DMS 273 treated with DMSO at 0.1 percent for 48 hours (cell line): ENCODE results near the gene HIPK3.
"Not testable (repeated sequence)": the region's sequence is repeated elsewhere in the genome, so short reads cannot be mapped to it uniquely, and the experiment has no call there.

ENCODE experiments used
- DNase-seq: peaks from one replicate; lab custom pipeline; 2025; lab: John Stamatoyannopoulos, UW

The HIPK3 gene

DNA sequence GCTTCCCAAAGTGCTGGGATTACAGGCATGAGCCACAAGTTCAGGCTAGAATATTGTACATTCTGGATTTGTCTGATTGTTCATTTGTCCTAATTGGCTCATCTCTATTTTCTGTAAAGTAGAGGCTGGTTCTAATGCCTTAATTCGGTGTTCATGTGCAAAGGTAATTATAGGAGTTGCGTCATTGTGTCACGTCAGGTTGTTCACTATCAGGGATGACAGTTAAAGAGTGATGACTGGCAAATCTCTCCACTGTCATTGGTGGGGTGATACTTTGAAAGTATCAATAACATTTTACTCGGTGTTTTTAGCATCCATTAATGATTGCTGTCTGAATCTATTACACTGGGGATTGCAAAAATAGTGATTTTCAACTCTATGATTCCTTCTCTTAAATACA is 103.5 kb downstream of the HIPK3 start:
- no peak for DNase-seq

DNA sequence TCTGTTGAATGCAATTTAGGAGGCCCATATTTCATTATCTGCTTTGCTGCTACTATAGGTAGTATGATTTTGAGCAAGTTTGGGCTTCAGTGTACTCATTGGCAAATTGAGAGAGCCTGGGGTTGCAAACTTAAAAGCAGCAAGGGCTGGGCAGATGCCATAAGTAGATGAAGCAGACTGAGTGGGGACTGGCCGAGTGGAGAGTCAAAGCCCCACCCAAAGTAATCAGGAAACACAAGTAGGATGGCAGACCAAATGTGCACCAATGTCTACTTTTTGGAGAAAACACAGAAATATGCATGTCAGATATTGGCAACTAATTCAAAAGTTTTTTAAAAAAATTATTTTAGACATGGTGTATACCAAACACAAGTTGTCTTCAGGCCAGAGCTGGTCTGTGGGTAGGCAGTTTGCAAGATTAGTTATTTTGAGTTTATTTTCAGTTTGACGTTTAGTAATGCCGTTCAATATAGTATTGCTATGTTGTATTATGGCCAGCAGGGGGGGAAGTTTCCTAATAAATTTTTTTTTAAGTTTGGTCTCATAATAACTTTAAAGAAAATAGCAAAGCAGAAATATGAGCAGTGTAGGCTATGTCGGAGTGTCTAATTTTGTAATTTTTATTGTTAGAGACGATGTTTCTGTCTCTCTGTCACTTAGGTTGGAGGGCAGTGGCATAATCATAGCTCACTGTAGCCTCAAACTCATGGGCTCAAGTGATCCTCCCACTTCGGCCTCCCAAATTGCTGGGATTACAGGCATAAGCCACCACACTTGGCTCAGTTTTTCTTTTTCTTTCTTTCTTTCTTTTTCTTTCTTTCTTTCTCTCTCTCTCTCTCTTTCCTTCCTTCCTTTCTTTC is 105.1 kb downstream of the HIPK3 start:
- DNase-seq: no peak

DNA sequence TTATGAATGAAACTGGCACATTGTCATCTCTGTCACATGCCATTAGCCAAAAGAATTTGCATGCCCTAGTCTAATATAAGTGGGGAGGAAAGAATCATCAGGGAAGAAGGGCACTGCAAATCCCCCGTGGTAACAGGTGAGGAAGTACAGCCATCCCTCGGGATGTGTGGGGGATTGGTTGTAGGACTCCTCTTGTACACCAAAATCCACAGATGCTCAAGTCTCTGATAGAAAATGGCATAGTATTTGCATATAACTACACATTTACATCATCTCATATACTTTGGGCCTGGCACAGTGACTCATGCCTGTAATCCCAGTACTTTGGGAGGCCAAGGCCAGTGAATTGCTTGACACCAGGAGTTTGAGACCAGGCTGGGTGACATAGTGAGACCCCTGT is 109.7 kb downstream of the HIPK3 start:
- DNase-seq: no peak

DNA sequence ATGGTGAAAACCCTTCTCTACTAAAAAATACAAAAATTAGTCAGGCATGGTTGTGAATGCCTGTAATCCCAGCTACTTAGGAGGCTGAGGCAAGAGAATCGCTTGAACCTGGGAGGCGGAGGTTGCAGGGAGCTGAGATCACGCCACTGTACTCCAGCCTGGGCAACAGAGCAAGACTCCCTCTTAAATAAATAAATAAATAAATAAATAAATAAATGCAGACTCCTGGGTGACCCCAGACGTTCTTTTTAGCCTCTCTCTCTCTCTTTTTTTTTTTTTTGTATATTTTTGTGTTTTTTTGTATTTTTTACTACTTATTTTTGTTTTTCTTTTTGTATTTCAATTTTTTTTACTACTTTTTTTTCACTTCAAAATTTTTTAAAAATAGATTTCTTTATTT is 111.3 kb downstream of the HIPK3 start:
- not testable (repeated sequence) for DNase-seq

DNA sequence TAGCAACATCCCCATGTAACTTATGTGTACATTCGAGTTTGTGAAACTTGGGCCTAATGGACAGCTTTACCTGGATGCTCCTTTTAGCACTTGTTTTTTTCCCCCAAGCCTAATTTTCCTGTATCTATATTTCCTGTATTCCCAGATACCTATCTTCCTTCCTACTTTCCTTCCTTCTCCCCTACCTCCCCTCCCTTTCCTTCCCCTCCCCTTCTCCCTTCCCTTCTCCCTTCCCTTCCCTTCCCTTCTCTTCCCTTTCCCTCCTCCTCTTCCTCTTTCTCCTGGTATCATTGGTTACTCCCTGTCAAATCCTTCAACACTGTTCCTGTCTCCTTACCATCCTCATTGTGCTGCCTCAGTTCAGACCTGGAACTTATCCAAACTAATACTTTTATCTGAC is 111.8 kb downstream of the HIPK3 start:
- DNase-seq: no peak

DNA sequence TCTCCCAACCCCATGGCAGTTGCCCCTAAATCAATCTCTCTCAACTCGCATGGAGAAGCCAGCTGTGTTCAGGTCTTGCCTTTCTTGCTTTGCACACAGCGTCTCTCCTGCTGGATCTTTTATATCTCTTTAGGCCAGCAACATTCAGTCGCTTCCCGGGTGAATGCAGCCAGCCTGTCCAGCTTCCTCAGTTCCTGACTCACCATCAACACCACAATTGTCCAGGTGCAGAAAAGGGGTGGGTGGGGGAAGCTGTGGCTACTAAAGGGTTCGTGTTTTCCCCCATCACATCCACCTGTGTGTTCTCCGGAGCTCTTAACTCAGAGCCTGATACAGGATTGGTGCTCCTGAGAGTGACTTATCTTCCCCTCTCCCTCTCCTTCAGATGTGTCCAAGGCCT is 116.5 kb downstream of the HIPK3 start:
- DNase-seq: no peak

DNA sequence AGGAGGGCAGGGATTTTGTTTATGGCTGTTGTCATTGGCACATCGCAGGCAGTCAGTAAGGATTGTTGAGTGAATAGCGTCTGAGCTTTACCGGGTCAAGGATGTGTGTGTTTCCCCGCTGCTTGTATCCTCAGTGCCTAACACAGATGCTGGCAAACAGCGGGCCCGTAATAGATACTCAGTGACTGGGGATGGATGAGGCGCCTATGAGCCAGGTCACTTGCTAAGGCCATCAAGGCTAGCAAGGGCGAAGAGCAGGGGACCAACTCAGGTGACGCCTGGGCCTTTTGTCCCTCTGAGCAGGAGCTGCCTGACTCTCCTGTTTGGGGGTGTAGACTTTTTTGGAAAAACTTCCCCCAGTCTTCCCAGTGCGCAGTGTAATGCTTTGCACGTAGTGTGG is 118.1 kb downstream of the HIPK3 start:
- no peak for DNase-seq

DNA sequence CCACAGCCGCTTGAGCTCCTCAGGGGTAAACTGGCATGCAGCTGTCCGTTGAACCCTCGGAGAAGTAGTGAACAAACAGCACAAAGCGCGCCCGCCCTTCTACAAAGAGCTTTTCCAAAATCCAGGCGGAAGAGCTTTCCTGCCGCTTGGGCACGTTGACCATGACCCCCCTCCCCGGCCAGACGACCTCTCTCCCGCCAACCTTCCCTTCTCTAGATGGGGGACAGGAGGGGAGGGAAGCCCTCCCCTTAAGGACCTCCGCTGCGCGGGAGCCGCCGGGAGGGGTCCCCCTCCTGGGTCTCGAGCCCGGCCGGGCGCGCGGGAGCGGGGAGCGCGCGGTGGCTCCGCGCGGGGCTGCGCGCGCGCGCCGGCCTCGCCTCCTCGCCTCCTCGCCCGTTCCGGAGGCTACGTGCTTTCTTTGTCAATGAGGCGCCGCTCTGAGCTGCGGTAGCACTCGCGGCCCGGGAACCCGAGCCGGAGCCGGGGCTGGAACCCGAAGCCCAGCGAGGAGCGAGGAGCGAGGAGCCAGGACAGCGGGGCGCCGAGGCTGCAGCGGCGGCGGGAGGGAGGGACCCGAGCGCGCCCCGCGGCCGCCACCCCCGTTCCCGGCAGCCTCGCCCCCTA is 118.6 kb downstream of the HIPK3 start, which contains the start of gene KIAA1549L:
KIAA1549L (plus strand) TSS at position 421 of the 624 bp plus-strand sequence.
- no peak for DNase-seq

DNA sequence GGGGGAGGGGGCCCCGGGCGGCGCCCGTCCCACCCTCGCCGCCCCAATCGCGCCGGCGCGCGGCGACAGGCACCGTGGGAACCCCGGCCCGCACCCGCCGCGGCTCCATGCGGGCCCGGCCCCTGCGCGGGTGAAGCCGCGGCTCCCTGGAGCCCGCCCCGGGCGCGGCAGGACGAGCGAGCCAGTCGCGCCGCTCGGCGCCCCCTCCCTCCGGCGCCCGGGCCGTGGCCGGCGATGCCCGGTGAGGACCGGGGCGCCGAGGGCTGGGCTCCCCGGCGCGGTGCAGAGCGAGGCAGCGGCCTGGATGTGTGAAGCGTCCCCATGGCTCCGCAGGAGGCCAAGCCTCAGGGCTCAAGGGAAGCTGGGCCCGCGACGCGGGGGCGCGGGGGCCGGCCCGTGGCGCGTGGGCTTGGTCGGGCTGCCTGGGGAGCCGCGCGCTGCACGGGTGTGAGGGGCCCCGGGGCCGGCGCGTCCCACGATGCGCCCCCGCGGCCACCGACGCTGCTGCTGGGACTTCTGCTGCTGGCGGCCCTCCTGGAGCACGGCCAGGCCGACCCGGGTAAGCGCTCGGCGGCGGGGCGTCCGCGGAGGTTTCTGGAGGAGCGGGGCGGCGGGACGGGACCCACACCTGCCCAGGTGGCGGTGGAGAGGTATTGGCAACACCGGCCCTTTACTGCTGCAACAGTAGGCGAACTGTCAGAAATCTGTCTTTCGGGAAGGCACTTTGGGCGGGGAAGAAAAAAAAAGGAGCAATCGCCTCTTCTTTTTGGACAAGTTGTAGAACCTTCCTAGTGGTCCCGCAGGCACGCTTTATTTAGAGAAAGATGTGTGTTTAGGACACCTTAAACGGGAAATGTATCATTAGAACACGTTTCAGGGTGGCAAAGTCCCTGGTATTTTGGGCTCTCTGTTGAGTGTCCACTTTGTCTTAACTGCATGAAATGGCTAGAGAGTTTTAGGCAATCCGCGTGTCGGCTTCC is 119.4 kb downstream of the HIPK3 start:
- no peak for DNase-seq

DNA sequence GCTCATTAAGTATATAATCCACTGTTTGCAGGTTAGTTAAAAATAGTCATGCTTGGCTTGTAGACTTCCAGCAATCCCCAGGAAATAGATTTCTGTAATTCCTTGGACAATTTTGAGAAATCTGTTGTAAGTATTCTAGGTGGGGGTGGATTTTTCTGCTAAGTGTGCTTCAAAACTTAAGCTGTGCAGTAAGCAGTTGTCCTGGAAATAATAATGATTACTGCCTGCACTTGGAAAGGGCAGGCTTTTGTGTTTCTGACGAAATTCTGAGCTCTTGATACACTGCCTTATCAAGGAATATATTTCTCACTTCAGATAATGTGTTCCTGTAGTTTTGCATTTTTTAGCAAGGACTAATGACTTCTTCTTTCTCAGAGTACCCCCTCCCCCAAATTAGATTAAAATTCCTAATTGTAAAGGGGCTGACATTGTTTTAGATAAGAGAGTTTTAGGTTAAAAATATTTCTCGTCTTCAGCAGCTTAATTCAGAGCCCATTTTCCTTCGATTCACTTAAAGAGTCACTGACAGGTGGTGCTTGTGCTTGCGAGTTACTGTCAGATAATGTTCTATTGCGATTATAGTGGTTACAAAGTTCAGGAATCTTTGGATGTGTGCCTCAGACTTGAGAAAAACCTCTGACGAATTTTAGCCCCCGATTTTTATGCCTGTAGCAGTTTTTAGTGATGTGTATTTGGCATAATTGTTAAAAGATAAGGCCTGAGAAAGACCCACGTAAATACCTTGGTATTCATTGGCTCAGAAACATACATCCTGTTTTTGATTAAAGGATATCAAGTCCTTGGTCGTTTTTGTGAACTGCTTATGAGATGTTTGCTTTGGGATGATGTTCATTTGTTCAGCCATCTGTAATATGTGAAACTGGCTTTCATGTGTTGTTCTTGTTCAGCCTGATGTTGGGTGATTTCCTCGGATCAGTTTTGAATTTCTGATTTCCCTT is 120.5 kb downstream of the HIPK3 start:
- no peak for DNase-seq

DNA sequence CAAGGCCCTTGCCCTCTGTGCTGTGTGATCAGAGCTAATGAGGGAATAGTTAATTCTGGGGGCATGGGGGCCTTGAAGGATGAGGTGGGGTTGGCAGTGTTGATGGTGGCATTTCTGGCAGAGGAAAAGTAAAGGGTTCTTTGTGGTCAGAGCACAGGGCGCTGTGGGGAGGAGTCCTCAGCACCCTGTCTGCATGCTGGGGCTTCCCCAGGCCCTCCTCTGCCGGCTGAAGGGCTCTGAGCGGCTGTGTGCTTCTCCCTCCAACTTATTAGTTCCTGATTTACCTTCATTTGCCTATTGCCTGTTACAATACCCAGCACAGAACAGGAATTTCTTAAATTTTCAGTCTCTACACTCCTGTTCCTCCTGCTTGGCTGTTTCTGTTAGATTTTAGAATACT is 122.8 kb downstream of the HIPK3 start:
- no peak for DNase-seq

DNA sequence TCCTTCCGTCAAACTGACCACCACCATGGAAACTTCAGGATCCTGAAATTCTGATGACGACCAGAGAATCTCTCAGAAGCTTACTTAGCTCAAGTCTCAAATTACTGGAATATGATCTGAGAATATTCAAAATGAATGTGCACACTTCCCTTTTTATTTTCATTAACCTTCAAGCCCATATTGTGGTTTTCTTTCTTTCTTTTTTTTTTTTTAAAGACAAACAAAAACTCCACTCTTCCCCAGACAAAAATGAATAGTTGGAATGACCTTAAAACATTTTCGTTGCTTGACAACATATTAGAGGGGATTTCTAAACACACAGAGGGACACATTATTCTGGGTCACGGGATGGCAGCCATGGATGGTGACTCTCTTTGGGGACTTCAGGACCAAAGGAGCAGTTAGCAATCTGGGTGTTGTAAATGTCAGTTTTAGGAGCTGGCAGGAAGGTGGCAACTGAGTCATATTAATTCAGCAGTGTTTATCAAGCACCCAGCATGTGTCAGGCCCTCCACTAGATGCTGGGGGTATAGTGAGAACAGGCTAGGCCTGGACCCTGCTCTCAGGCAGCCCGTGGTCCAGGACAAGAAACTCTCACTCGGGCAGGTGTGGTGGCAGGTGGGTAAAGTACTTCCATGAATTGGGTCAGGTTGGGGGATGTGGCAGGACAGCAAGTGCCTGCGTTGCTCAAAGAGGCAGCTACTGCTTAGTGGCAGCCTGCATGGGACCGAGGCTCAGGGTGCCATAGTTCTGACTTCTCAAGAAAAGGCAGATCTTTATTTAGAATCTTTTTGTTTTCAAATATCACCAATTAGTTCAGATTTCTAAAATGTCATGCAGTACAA is 126.1 kb downstream of the HIPK3 start:
- no peak for DNase-seq

DNA sequence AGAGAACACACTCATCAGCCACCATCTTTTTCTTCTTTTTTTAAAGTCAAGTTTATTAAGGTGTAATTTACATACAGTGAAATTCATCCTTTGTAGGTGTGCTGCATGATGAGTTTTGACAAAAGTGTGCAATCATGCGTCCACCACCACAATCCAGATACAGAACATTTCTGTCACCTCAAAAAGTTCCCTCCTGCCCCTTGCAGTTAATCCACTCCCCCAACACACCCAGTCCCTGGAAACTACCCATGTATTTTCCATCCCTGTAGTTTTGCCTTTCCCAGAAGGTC is 126.7 kb downstream of the HIPK3 start:
- DNase-seq: no peak

DNA sequence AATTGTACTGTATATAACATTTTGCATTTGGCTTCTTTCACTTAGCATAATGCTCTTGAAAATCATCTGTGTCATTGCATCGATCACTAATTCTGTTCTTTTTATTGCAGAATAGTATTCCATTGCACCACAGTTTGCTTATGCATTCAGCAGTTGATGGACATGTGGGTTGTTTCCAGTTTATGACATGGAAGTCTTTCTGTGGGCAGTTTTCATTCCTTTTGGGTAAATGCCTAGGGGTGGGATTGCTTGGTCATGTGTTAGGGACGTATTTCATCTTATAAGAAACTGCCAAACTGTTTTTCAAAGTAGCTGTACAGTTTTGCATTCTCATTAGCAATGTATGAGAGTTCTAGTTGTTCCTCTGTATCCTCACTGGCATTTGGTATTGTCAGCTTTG is 127.0 kb downstream of the HIPK3 start:
- no peak for DNase-seq

DNA sequence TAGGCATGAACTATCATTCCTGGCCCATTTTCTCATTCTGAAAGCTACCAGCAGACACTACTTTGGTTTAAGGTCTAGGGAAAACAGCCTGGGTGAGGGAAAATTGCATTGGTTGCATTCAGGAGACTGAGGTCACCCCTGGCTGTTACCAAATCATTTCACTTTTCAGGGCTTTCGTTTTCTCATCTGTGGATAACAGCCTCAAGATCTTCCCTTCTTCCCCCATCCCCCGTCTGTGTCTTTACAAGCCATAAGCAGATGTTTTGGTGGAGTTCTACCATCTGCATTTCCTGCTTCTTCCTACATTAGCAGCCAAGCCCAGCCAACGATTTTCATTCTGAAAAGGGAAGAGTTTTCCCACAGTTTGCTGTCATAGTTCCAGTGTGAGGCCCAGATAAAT is 130.4 kb downstream of the HIPK3 start:
- no peak for DNase-seq

DNA sequence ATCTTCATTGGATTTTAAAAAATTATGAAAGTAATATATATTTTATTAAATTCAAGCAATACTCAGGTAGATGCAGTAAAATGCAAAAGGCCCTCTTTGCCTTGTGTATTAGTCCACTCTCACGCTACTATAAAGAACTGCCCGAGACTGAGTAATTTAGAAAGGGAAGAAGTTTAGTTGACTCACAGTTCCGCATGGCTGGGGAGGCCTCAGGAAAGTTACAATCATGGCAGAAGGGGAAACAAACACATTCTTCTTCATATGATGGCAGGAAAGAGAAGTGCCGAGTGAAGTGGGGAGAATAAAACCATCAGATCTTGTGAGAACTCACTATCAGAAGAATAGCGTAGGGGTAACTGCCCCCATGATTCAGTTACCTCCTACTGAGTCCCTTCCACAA is 130.8 kb downstream of the HIPK3 start:
- DNase-seq: no peak

DNA sequence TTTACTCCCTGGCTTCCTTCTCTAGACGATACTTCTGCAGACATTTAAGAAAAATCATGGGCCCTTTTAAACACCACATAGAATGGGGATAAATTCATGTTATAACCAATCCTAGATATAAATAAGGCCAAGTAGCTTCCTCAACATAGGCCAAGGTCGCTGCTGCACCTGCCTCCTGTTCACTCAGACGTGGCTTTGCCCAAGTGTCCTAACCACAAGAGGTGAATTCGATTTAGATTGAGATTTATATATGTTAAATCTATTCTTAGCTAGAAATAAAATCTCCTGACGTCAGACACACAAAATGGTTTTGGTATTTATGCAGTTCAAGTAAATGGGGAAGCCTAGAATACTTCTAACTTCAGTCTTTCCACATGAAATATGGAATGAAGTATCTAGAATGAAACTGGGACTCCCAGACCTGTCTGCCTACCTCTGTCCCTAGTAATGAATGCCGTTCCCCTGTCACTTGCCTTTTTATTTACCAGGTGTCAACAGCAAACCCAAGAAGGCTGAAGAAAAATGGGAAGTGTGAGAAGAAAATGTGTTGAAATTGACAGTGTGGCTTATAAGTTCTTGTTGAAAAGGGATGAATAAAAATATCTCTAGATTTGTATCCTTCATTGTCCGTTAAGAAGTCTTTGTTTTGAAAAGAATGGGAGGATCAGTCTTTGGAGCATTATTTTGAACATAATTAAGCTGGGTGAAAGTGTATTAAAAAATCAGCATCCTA is 131.8 kb downstream of the HIPK3 start:
- DNase-seq: no peak

DNA sequence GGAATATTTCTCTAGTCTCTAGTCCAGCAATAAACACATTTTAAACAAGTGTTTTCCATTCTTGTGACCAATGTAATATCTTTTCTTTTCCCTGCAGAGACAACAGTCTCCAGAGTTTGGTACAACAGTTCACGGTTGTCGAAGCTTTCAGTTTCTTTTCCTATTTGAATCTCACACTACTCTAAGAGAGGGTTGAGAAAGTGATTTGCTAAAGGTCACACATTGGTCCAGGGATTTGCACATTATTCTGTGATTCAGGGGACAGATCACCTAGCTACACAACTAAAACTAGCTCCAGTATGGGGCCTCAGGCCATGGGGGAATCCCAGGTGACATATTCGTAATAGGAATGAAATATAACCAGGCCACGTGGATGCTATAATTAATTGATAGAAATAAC is 132.5 kb downstream of the HIPK3 start:
- DNase-seq: no peak

DNA sequence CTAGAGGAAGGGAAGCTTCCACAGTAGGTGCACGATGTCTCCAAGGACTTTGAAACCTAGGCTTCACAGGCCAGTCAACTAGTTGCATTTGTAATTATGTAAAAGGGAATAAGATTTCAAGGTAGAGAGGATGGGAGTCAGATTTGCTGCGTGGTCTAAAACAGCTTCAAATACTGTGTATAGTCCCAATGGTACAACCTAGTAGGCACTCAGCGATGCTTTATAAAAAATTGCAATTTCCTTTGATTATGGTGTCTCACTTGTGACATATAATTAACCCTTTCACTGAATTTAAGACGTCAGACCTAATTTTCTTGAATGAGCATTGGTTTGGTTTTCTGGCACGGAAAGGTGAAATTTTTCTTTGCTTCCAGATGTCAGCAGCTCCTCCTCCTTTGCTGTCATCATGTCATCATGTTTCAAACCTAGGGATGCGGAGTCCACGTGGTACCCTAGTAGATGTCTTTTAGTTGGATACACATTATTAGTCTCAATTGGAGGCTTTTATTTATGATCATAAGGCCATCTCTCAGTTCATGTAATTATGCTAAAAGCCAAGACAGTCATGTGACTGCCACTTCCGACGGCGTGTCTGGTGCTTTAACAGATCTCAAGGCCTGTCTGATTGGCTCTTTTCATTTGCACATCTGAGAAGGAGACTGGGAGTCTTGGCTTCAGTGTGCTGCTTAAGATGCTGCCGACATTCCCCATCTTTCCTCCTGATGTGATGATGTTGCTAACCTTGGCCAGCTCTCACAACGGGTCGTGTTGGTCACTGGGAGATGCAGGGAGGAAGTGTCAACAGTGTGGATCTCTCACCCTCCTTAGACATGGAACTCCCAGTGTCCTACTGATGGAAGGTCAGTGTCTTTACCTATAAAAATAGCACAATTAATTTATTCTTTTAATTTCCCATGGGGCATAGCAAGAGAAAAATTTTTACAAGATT is 134.0 kb downstream of the HIPK3 start:
- no peak for DNase-seq
